Keratinocyte (primary cell): ENCODE results near the gene PXN. TPM values are rescaled to one million over a fixed set of nuclear protein-coding genes. Genes with fewer than 3 reads are reported as not detected.

ENCODE experiments used
- DNase-seq: peaks from one replicate; pipeline ENCODE4 v3.0.0-alpha.2; 2011; ENCODE audit warnings: low read depth, missing footprints, low spot score
- FAIRE-seq: peaks from 2 replicates; lab custom pipeline; 2011; peaks lifted over from hg19 to GRCh38; lab: Jason Lieb, UNC
- H2AFZ ChIP-seq: 2 replicates; pipeline ENCODE4 v1.6.0; 2012; ENCODE audit warnings: low read length, control low read depth, inconsistent platforms; ENCODE audit not compliant: control insufficient read depth
- H3K27ac ChIP-seq: 2 replicates; pipeline ENCODE4 v1.5.1; 2011; ENCODE audit warnings: low read length; ENCODE audit not compliant: control insufficient read depth, insufficient read depth
- H3K27me3 ChIP-seq: 3 replicates; pipeline ENCODE4 v1.6.0; 2011; ENCODE audit warnings: low read length; ENCODE audit not compliant: control insufficient read depth, insufficient read depth; ENCODE audit errors: extremely low read depth
- H3K36me3 ChIP-seq, 2 experiments: 2 replicates in 1 of 2; 3 replicates in 1 of 2; pipeline ENCODE4 v1.5.1; 2011; ENCODE audit warnings: low read length in 2 of 2, mild to moderate bottlenecking in 1 of 2; ENCODE audit not compliant: control insufficient read depth in 2 of 2, insufficient read depth in 2 of 2; ENCODE audit errors: extremely low read depth in 1 of 2
- H3K4me1 ChIP-seq: 3 replicates; pipeline ENCODE4 v1.5.1; 2011; ENCODE audit warnings: low read length; ENCODE audit not compliant: control insufficient read depth, insufficient read depth; ENCODE audit errors: extremely low read depth
- H3K4me2 ChIP-seq: 3 replicates; pipeline ENCODE4 v1.6.0; 2011; ENCODE audit warnings: low read depth, low read length; ENCODE audit not compliant: control insufficient read depth, insufficient read depth; ENCODE audit errors: extremely low read depth
- H3K4me3 ChIP-seq, 3 experiments: fragments of 200-600 bp in 1 of 3; sonication (generic) in 1 of 3; 2 replicates in 2 of 3; 3 replicates in 1 of 3; pipeline ENCODE4 v1.5.1; 2011 to 2016; ENCODE audit warnings: low read length in 3 of 3, mild to moderate bottlenecking in 3 of 3, control low read depth in 2 of 3, inconsistent platforms in 1 of 3, low read depth in 1 of 3, mixed read lengths in 1 of 3, mixed run types in 1 of 3, moderate library complexity in 1 of 3; ENCODE audit not compliant: control insufficient read depth in 2 of 3, insufficient read depth in 2 of 3; ENCODE audit errors: extremely low read depth in 1 of 3
- H3K79me2 ChIP-seq: 2 replicates; pipeline ENCODE4 v1.6.0; 2012; ENCODE audit warnings: low read length; ENCODE audit not compliant: control insufficient read depth, insufficient read depth
- H3K9ac ChIP-seq: 3 replicates; pipeline ENCODE4 v1.6.0; 2011; ENCODE audit warnings: low read length; ENCODE audit not compliant: control insufficient read depth, insufficient read depth; ENCODE audit errors: extremely low read depth
- H3K9me1 ChIP-seq: 3 replicates; pipeline ENCODE4 v1.6.0; 2011; ENCODE audit warnings: low read length; ENCODE audit not compliant: control insufficient read depth, insufficient read depth; ENCODE audit errors: extremely low read depth
- H3K9me3 ChIP-seq: 2 replicates; pipeline ENCODE4 v1.5.1; 2012; ENCODE audit warnings: low read depth, low read length; ENCODE audit not compliant: control insufficient read depth
- H4K20me1 ChIP-seq: 3 replicates; pipeline ENCODE4 v1.6.0; 2011; ENCODE audit warnings: low read length; ENCODE audit not compliant: control insufficient read depth, insufficient read depth; ENCODE audit errors: extremely low read depth
- EZH2 ChIP-seq: IDR thresholded peaks from one replicate; pipeline ENCODE4 v1.6.1; 2012; ENCODE audit warnings: inconsistent platforms, mild to moderate bottlenecking, low read length, moderate library complexity
- dilution Hi-C: fragments of 300-500 bp; cut with MboI; formaldehyde crosslinking; loops from one replicate; pipeline ENCODE4 v1.7.0; 2020; ENCODE audit warnings: low sequenced_read_pairs; ENCODE audit not compliant: extremely low pct_ligation_motif_present
- polyA plus RNA-seq, 5 experiments: library from polyadenylated mRNA; depleted of rRNA in 3 of 5; stranded (reverse) in 3 of 5; stranded (forward) in 1 of 5; unstranded in 1 of 5; fragments of >200 nt; gene quantifications; 1 replicate in 1 of 5; 2 replicates in 3 of 5; 3 replicates in 1 of 5; pipeline versions ENCODE4 v1.2.1 to v1.2.3, GENCODE V29; 2011 to 2012; ENCODE audit warnings: missing spikeins in 2 of 5, low read depth in 1 of 5, low replicate concordance in 1 of 5
- TF ChIP-seq, protein P1 (sequence below), 3 experiments: IDR thresholded peaks in 1 of 3; conservative IDR thresholded peaks in 1 of 3; optimal IDR thresholded peaks in 1 of 3; 2 replicates in 2 of 3; 3 replicates in 1 of 3; pipeline versions ENCODE3 to v1.5.1; 2011; ENCODE audit warnings: low read length in 3 of 3, mild to moderate bottlenecking in 3 of 3, moderate library complexity in 2 of 3, control low read depth in 1 of 3, inconsistent platforms in 1 of 3; ENCODE audit not compliant: insufficient read depth in 2 of 3; ENCODE audit errors: extremely low read depth in 1 of 3

Gene PXN
- polyA plus RNA-seq, 1 donor (not counting 4 experiments of a cell fraction or from before 2014, with no cell fraction given) = 114 TPM

DNA sequence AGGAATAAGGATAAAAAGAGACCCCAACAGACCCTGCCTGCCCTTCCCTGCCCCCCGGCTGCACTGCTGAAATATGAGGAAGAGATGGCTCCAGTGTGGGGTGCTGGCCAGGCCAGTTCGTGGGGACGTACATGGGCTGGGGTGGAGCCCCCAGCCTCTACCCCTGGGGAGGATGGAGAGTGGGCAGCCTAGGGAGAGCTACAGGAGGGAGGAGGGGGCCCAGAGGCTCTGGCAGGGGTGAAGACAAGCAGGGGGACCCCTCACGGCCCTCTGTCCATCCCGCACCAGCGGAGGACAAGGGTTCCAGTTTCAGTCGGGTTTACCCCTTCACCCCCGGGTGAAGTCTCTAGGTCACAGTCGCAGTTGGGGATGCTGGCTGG lies 53.6 kb downstream of the PXN start:
- Histone ChIP-seq H3K9me1 (no peaks in the 10 kb centered on the region), H3K4me3 (no peak overlapping the region), H3K36me3 (peaks cover 44 to 45% of the 10 kb centered on the region in 2 experiments), H4K20me1 (no peaks in the 10 kb centered on the region), H3K4me1 (peaks cover 21% of the 10 kb centered on the region), H2AFZ (no peak overlapping the region), H3K9ac (no peak overlapping the region), H3K4me2 (no peak overlapping the region), H3K9me3 (no peaks in the 10 kb centered on the region), H3K27me3 (no peaks in the 10 kb centered on the region), H3K27ac (no peak overlapping the region), H3K79me2 (peaks cover 19% of the 10 kb centered on the region)
- FAIRE-seq (no peak), DNase-seq (no peak)
- no peak for TF ChIP-seq EZH2
- TF ChIP-seq, protein P1, sequence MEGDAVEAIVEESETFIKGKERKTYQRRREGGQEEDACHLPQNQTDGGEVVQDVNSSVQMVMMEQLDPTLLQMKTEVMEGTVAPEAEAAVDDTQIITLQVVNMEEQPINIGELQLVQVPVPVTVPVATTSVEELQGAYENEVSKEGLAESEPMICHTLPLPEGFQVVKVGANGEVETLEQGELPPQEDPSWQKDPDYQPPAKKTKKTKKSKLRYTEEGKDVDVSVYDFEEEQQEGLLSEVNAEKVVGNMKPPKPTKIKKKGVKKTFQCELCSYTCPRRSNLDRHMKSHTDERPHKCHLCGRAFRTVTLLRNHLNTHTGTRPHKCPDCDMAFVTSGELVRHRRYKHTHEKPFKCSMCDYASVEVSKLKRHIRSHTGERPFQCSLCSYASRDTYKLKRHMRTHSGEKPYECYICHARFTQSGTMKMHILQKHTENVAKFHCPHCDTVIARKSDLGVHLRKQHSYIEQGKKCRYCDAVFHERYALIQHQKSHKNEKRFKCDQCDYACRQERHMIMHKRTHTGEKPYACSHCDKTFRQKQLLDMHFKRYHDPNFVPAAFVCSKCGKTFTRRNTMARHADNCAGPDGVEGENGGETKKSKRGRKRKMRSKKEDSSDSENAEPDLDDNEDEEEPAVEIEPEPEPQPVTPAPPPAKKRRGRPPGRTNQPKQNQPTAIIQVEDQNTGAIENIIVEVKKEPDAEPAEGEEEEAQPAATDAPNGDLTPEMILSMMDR (optimal IDR thresholded peaks at IDR 0.05 in 1 of 3, IDR thresholded peaks at IDR 0.05 in 1 of 3, conservative IDR thresholded peaks at IDR 0.05 in 1 of 3; ENCODE audit: extremely low read depth in 1 of 3, insufficient read depth in 2 of 3, low read length in 3 of 3) = no peak
- dilution Hi-C loops = no loop called here

DNA sequence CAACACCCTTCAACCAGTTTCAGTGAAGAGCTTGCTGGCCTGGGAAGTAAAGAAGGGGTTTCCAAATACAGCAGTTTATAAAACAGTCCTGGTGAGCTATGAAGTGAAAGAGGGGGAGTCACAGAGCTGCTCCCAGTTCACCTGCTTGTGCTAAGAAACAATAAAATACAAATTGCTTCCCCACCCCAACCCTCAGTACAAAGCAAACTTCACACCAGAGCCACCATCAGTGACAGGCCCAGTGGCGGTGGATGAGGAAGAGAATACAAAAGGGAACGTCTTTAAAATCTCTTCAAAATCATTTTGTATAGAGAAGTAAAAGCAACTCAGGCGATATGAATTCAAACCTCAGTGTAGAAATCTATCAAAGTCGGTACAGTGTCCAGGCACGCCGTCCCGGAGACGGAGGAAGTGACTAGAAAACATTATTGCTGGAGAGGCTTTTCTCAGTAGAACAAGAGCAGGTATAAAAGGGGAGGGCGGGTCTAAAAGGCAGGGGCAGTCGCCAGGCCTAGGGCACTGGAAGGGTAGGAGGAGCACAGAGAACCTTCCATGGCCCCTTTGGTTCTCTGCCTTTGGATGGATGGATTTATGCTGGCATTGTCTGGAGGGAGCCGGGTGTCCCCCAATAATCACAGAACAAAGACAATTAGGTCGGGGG lies 54.2 kb downstream of the PXN start:
- Histone ChIP-seq H2AFZ (no peak overlapping the region), H3K9ac (peak overlapping the region; percentile 5), H3K27ac (no peak overlapping the region), H3K4me3 (no peak overlapping the region), H3K36me3 (peaks cover 42 to 44% of the 10 kb centered on the region in 2 experiments), H3K4me1 (peaks cover 21% of the 10 kb centered on the region), H3K79me2 (peaks cover 15% of the 10 kb centered on the region), H3K9me1 (no peaks in the 10 kb centered on the region), H3K9me3 (no peaks in the 10 kb centered on the region), H3K4me2 (no peak overlapping the region), H3K27me3 (no peaks in the 10 kb centered on the region), H4K20me1 (no peaks in the 10 kb centered on the region)
- TF ChIP-seq EZH2 = no peak
- TF ChIP-seq, protein P1 (optimal IDR thresholded peaks at IDR 0.05 in 1 of 3, IDR thresholded peaks at IDR 0.05 in 1 of 3, conservative IDR thresholded peaks at IDR 0.05 in 1 of 3; ENCODE audit: extremely low read depth in 1 of 3, insufficient read depth in 2 of 3, low read length in 3 of 3) = no peak
- FAIRE-seq = no peak
- dilution Hi-C loops = no loop called here
- DNase-seq = no peak
